Activated CD4-positive, alpha-beta T cell treated with anti-CD3 and anti-CD28 coated beads, Interleukin-2, amount 50 U/mL, for 24 hours (primary cell): Measurements from ENCODE around the gene PI4K2A.

Experiments used
- DNase-seq, 2 donors: peaks; one replicate each; pipeline ENCODE4 v3.0.0-alpha.2; 2020; ENCODE audit warnings: low read depth in 1 of 2, low spot score in 1 of 2

The PI4K2A gene

DNA sequence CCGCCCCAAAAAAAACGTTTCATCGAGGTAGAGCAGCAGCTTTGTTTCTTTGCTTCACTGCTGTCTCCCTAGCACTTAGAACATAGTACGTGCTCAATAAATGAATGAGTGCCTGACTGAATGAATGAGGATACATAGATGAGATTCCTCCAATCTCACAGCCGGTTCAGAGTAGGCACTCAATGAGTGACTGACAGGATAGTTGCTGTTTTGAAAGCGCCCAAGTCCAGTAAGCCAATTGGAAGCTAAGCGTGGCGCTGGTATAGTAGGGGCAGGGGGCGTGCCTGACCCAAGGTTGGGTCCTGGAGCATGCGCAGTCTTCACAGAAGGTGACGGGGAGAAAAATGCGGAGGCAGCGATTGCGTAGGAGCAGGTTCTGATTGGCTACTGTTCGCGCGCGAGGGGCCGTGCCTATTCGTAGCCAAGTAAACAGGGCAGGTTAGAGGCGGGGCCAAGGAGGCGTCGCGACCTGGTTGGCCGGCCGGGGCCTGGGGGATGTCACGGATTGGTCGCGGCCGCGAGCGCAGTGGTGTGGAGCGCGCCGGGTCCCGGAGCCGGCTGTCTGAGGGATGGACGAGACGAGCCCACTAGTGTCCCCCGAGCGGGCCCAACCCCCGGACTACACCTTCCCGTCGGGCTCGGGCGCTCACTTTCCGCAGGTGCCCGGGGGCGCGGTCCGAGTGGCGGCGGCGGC, at the start of gene PI4K2A:
Gene PI4K2A, plus strand, starts transcription at position 498 of the 694 bp plus-strand sequence. Its CDS starts 72 bp downstream, at position 570.
- DNase-seq, result peak; percentile 97 to 99

DNA sequence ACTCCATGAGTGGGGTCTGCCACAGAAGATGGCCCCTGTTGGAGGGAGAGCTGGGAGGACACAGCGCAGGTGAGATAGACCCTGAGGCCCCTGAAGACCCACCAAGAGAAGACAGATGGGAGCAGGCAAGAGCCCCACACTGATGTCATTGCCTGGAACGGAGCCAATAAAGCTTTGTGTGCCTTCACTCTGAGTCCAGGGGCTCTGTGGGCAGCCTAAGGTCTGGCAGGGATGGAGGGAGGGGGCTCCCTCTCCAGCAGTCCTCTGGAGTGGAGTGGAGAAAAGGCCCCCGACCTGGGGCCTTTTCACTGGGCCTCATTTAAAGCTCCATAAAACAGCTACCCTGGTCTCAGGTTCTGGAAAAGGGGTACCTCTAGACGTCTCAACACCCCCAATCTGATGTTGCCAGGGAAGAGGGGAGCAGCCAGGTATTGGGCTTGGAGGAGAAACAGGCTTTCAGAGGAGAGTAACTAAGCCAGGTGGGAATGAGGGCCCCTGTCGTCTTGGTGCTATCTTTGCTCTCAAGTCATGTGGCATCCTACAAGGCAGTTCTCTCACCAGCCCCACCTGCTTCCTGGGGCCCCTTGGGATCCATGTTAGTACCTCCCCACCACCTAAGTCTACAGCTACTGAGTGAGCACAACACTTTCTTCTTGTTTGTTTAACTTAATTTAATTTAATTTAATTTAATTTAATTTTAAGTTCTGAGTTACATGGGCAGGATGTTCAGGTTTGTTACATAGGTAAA, 49.5 kb upstream of the PI4K2A start:
- no peak for DNase-seq

DNA sequence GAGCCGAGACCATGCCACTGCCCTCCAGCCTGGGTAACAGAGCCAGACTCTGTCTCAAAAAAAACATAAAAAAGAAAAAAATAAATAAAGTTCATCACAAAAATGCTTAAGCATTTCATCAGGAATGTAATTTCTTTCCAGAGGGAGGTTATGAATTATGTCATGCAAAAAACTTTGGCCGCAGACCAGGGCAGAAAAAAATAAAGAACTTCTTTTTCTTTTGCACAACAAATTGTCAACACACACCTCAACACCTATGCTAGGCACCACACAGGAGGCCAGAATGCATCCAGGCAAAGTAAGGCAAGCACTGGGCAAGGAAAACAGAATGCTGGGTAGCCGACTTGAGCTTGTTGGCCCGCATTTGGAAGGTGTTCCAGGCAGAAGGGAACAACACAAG, 47.0 kb upstream of the PI4K2A start:
- no peak for DNase-seq

DNA sequence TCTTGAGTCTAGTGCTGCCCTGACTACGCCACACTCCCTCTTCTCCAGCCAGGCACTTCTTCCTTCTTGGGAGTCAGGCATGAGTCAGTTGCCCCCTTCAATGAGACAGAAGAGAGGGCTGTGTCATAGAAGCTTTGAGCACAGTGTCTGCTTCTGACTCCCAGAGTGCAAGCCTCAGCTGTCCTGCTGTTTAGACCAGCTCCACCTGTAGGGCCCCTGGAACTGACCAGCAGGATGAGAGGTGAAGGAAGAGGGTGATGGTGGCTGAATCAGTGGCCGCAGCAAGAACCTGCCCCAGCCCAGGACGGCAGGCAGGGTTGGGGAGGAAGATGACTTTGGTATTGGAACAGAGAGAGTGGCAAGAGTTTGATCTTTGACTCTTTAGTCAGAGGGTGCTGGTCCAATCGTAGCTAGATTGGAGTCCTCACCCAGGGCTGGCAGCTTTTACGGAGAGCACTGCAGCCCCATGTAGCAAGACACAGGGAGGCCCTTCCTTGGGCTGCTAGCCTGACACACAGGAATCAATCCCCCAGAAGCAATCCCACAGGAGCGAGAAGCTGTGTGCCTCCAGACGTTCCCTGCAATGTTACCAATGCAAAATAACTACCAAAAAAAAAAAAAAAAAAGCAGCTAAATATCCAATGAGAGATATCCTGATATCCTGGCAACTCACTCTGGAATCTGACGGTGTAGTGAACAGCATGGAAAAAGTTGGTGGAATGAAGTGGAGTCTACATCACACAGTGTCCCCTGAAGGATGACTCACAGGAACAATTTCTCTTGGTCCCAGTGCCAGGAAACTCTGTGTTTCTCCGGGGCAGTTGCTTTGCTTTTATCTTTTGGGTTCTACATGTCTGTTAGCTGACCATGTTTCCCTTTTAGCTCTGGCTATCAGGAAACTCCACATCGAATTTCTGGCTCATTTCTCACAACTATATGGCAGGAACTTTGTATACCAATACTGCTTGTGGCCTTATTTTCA, 44.1 kb upstream of the PI4K2A start:
- DNase-seq, result no peak

DNA sequence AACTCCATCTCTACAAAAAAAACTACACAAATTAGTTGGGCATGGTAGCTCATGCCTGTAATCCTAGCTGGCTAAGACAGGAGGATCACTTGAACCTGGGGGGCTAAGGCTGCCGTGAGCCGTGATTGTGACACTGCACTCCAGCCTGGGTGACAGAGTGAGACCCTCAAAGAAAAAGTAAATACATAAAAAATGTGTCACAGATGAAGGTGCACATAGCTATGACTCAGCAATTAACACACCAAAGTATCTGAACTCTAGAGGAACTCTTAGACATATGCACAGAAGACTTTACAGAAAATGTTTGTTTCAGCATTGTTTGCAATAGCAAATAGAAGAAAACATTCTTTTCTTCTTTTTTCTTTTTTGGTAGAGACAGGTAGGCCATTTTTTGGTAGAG, 42.7 kb upstream of the PI4K2A start:
- no peak for DNase-seq

DNA sequence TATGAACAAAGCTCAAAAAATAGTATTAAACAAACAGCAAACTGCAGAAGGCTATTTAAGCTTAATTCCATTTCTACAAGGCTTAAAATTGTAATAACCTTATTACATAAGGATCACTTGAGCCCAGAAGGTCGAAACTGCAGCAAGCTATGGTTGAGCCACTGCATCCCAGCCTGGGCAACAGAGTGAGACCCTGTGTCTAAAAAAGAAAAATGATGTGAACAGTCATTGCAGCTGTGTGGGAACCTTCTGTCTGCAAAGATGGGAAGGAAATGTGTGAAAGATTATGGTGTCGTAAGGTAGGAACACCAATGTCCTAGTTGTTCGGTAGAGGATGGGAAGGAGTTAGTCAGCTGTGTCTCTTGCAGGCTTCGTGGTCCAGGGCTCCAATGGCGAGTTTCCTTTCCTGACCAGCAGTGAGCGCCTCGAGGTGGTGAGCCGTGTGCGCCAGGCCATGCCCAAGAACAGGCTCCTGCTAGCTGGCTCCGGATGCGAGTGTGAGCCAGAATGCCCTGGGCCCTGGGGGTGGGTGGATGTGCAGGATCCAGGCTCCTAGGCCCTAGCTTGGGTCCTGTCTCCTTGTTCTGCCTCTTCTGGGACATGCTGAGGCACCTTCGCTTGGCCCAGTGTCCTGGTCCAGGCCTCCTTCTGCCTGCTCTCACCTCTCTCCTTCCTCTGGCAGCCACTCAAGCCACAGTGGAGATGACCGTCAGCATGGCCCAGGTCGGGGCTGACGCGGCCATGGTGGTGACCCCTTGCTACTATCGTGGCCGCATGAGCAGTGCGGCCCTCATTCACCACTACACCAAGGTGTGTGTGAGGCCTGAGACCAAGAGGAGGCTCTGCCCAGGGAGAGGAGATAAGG, 41.8 kb upstream of the PI4K2A start:
- DNase-seq, result no peak

DNA sequence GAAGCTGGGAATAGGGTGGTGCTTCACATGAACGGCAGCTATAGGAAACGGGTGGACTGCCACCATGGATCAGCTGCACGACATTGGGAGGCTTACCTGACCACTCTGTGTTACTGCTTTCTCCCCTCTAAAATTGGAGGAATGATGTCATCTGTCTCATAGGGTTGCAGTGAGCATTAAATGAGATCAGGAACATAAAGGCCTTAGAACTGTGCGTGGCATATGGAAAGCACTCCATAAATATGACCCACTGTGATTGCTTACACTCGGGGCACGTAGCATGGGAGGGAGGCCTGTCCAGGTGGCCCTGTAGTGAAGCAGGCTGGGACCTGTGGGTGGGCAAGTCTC, 41.2 kb upstream of the PI4K2A start:
- no peak for DNase-seq

DNA sequence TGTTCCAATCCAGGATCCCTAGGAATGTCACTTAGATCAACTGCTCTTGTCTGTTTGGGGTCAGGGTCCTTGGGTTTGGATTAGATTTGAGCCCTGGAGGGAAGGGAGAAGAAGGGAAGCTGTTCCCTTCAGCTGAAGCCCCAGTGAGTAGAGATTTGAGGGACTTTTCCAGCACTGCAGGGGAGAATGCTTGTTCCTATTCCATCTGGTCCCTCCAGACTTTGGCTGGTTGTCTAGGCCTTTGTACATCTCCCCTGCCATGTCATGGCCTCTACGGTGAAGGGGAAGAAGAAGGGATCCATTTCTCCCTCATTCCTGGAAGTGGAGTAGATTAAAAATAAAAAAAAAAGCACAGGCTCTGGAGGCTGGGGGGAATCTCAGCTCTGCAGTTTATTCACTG, 39.9 kb upstream of the PI4K2A start:
- no peak for DNase-seq

DNA sequence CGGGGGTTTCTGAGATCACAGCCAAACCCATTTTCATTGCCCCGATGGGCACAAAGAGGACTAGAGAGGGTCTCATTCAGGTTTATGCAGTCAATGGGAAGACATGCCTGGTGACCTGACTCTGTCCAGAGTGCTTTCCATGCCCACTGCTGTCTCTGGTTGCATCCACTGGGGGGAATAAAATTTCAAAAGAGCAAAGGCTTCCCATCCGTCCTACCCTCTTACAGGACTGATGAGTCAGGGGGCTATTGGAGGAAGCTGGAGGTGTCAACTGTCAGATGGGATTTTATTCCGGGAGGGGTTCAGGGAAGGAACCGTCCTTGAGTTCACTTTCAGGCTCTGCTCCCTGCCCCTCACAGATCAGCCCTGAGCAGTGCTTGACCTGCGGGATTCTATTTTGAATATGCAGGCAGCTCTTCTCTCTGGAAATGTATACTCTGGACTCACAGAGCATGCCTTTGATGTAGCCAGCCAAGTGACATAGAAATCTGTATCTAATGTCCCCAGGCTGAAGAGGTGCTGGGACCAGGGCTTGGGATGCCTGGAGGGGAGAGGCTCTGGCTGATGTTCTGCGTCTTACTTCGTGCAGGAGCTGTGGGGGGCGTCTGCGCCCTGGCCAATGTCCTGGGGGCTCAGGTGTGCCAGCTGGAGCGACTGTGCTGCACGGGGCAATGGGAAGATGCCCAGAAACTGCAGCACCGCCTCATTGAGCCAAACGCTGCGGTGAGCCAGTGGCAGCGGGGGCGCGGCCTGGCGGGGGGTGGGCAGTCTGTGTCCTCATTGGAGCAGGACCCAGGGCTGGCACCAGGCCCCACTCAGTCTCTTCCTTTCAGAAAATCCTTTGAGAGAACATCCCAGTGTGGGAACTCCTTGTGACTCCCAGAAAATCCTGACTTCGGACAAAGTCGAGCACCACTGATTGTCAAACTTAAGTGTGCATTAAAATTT, 38.9 kb upstream of the PI4K2A start:
- no peak for DNase-seq

DNA sequence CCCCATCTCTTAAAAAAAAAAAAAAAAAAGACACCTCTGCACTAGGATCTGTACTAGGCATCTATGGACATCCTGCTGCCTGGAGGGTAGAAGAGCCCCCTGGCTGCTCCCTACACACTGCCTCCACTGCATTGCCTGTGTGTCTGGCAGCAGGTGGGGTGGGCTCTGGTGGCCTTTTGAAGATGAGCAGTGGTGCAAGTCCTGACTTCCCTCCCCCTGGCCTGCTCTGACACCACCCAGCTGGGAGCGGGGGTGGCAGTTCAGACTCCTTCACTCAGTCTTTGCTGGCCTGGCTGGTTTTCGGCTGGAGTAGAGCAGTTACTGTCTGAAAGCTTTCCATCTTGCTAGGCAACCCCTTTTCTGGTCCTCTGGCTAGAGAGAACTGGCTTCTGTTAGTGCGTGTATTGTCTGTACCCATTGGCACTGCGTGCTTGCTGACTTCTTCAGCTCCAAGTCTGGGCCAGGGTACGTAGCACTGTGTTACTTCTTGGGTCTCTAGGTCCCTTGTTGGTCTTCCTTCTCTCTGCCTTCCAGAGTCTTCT, 33.3 kb upstream of the PI4K2A start:
- no peak for DNase-seq

DNA sequence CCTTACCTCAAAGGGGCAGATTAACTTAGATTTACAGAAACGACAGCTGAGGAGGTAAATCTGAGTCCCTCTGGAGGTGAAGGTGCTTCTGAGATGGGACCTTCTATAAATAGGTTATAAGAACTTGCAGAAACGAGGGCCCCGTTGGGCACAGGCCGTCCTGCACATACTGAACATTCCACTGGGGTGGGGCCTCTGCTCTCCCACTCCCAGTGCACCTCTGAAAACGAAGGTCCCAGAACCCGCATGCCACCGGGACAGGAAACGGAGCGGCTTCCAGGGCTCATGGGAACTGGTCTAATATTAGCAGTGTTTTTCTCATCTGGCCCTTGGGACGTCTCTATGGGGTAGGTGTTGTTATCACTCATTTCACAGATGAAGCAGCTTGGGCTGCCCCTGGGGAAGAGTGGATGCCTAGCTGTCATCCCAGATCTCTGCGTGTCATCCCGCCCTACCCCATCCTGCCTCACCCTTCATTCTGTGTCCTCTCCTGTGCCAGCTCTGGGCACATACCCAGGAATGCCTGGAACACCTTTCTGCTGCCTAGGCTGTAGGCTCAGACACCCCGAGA, 31.4 kb upstream of the PI4K2A start:
- no peak for DNase-seq

DNA sequence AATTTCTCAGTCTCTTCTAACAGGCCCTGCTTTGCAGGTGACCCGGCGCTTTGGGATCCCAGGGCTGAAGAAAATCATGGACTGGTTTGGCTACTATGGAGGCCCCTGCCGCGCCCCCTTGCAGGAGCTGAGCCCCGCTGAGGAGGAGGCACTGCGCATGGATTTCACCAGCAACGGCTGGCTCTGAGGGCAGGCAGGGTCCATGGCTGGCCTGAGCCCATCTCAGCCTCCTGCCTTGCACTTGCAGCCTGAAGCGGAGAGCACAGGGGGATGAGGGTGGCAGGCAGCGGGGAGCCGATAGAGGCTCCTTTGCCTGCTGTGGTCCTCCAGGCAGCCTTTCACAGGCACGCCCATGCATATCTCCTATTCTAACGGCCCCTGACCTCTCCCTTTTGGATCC, 29.0 kb upstream of the PI4K2A start:
- no peak for DNase-seq

DNA sequence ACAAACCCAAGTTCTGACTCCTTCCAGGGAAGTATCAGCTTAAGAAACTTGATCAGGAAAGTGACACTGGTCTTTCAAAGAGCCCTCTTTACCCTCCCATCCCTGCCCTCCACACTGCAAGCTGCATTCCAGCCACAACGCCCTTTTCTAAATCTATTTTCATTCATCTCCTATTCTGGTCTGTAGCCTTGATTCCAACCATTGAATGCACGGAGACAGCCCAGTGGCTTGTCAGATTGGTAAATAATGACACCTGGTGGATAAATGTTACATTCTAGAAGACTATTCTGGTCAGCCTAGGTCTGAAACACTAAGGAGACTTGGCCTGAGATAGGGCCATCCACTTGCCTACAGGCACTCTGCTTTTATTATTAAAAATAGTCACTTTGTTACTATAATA, 28.1 kb upstream of the PI4K2A start:
- no peak for DNase-seq

DNA sequence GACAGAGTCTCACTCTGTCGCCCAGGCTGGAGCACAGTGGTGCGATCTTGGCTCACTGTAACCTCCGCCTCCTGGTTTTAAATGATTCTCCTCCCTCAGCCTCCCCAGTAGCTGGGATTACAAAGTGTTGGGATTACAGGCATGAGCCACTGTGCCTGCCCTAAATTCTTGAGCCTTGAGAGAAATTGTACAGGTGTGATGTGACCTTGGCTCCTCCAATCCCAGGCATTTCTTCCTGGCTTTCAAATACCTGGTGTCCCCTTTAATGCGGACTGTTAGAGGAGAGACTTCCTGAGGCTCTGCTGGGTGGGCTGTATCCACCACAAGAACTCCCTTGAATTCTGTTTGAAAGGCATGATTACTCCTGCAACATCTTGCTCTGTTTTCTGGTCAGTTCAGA, 22.2 kb upstream of the PI4K2A start:
- DNase-seq, result no peak

DNA sequence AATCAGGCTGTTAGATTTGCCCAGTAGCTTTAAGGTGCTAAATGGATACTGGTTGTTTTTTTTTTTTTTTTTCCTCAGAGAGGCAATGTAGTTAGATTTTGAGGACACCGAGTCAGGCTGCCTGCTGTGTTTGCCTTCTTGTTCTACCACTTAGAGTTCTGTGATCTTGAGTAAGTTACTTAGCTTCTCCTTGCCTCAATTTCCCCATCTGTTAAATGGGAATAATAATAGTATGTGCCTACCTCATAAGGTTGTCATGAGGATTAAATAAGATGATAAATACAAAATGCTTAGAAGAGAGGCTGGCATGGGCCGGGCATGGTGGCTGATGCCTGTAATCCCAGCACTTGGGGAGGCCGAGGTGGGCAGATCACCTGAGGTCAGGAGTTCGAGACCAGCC, 21.7 kb upstream of the PI4K2A start:
- no peak for DNase-seq

DNA sequence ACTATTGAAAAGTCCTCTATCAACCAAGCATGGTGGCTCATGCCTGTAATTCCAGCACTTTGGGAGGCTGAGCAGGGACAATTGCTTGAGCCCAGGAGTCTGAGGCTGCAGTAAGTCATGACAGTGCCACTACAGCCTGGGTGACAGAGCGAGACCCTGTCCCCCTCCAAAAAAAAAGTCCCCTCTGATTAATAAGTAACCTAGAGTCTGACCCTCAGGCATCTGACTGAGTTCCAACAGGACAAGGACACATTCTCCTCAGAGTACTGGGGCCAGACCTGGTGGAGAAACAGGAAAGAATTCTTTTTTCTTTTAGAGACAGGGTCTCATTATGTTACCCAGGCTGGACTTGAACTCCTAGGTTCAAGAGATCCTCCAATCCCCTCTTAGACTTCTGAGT, 17.2 kb upstream of the PI4K2A start:
- DNase-seq, result no peak

DNA sequence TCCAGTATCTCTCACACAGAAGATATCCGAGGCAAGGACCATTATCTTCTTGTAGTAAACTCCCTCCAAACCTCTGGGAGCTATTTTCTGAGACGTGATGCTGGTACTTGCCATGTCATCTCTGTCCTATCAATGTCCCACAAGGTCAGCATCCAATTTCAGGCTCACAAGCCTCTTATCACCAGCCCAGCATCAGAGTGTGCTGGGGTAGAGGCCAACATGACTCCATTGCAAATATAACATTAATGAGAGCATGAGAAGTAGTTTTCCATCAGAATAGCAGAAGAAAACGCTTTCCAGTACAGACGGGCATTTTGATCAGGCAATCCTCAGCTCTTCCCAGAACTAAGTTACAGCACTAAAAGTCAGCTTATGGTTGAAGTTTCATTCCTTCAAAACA, 12.7 kb upstream of the PI4K2A start:
- DNase-seq, result no peak

DNA sequence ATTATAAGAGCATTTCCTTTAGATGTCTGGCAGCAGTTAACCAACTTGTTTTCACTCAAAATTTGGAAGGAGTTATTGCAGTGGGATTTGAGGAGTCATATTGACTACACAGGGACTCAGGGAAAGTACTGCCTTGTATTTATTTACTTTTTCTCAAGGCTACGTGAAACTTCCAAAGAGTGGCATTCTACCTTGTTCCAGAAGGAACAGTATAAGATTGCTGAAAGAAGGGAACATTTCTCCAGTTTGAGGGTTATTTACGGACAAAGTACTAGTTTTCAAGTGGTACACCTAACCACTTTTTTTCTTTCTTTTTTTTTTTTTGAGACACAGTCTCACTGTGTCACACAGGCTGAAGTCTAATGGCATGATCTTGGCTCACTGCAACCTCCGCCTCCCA, 12.2 kb upstream of the PI4K2A start:
- no peak for DNase-seq

DNA sequence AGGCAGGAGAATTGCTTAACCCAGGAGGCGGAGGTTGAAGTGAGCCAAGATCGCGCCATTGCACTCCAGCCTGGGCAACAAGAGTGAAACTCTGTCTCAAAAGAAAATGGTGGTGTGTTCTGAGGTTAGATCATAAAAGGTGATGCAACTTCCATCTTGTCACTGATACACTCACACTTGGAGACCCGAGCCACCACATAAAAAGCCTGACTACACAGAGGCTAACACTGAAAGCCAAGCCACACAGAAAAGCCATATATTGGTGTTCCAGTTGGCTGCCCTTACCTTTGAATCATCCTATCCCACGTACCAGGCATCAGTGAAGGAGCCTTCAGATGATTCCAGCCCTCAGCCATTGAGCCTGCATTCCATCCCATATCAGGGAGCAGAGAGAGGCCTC, 11.2 kb upstream of the PI4K2A start:
- no peak for DNase-seq
